NB4 (cell line): ENCODE results near the gene RPS6KL1.

ENCODE experiments used
- DNase-seq: peaks from one replicate; pipeline ENCODE4 v3.0.0; 2010; ENCODE audit warnings: low read depth
- H3K4me3 ChIP-seq: one replicate; pipeline ENCODE4 v1.5.1; 2011; ENCODE audit warnings: mild to moderate bottlenecking, low read depth, low read length, moderate library complexity
- CTCF ChIP-seq: IDR thresholded peaks from one replicate; pipeline ENCODE4 v1.5.1; 2012; ENCODE audit warnings: low read depth, low read length
- MAX ChIP-seq: IDR thresholded peaks from 2 replicates; pipeline ENCODE4 v1.6.1; 2011; ENCODE audit warnings: low read depth, low read length
- MYC ChIP-seq: IDR thresholded peaks from 2 replicates; pipeline ENCODE4 v1.6.1; 2011; ENCODE audit warnings: low read depth, low read length
- POLR2A ChIP-seq: IDR thresholded peaks from 2 replicates; pipeline ENCODE4 v1.6.1; 2011; ENCODE audit warnings: mild to moderate bottlenecking; ENCODE audit not compliant: insufficient read length; ENCODE audit errors: extremely low read depth

RPS6KL1 gene

GRCh38 chr14:74917178-74917543, 5.9 kb downstream of the RPS6KL1 start:
- no peak overlapping the region for H3K4me3 ChIP-seq
- TF ChIP-seq MYC = no peak
- TF ChIP-seq CTCF = no peak
- no peak for TF ChIP-seq POLR2A
- no peak for TF ChIP-seq MAX
- no peak for DNase-seq

GRCh38 chr14:74915826-74916225, 7.2 kb downstream of the RPS6KL1 start:
- H3K4me3 ChIP-seq = no peak overlapping the region
- no peak for DNase-seq
- TF ChIP-seq MYC (no peak), MAX (no peak), CTCF (no peak), POLR2A (no peak)

- H3K4me3 ChIP-seq = no peak overlapping the region
- TF ChIP-seq CTCF = no peak
- no peak for TF ChIP-seq POLR2A
- TF ChIP-seq MAX = no peak
- no peak for TF ChIP-seq MYC
- no peak for DNase-seq
Observed at GRCh38 chr14:74915426-74915825, 7.6 kb downstream of the RPS6KL1 start.

- TF ChIP-seq POLR2A (no peak), CTCF (peak; percentile 83)
- DNase-seq = peak; percentile 61
- no peak overlapping the region for H3K4me3 ChIP-seq
Observed at GRCh38 chr14:74913986-74914573, 9.0 kb downstream of the RPS6KL1 start.

GRCh38 chr14:74913393-74913910, 9.6 kb downstream of the RPS6KL1 start:
- DNase-seq = no peak
- H3K4me3 ChIP-seq = no peak overlapping the region
- TF ChIP-seq CTCF (no peak), MYC (no peak), MAX (no peak), POLR2A (no peak)

GRCh38 chr14:74912801-74913200, 10.3 kb downstream of the RPS6KL1 start:
- DNase-seq = no peak
- no peak overlapping the region for H3K4me3 ChIP-seq
- no peak for TF ChIP-seq MAX
- TF ChIP-seq POLR2A = no peak
- no peak for TF ChIP-seq MYC
- no peak for TF ChIP-seq CTCF
